ENCODE measurements around the gene RB1. TPM values are rescaled to one million over a fixed set of nuclear protein-coding genes. Genes with fewer than 3 reads are reported as not detected.

The RB1 gene
- total and polyA plus RNA-seq, 2 experiments from 2014 or later = 19.5 to 22.3 TPM

GRCh38 chr13:48457578-48458242 is 154.2 kb downstream of the RB1 start (continued):
- TF ChIP-seq, protein P1, sequence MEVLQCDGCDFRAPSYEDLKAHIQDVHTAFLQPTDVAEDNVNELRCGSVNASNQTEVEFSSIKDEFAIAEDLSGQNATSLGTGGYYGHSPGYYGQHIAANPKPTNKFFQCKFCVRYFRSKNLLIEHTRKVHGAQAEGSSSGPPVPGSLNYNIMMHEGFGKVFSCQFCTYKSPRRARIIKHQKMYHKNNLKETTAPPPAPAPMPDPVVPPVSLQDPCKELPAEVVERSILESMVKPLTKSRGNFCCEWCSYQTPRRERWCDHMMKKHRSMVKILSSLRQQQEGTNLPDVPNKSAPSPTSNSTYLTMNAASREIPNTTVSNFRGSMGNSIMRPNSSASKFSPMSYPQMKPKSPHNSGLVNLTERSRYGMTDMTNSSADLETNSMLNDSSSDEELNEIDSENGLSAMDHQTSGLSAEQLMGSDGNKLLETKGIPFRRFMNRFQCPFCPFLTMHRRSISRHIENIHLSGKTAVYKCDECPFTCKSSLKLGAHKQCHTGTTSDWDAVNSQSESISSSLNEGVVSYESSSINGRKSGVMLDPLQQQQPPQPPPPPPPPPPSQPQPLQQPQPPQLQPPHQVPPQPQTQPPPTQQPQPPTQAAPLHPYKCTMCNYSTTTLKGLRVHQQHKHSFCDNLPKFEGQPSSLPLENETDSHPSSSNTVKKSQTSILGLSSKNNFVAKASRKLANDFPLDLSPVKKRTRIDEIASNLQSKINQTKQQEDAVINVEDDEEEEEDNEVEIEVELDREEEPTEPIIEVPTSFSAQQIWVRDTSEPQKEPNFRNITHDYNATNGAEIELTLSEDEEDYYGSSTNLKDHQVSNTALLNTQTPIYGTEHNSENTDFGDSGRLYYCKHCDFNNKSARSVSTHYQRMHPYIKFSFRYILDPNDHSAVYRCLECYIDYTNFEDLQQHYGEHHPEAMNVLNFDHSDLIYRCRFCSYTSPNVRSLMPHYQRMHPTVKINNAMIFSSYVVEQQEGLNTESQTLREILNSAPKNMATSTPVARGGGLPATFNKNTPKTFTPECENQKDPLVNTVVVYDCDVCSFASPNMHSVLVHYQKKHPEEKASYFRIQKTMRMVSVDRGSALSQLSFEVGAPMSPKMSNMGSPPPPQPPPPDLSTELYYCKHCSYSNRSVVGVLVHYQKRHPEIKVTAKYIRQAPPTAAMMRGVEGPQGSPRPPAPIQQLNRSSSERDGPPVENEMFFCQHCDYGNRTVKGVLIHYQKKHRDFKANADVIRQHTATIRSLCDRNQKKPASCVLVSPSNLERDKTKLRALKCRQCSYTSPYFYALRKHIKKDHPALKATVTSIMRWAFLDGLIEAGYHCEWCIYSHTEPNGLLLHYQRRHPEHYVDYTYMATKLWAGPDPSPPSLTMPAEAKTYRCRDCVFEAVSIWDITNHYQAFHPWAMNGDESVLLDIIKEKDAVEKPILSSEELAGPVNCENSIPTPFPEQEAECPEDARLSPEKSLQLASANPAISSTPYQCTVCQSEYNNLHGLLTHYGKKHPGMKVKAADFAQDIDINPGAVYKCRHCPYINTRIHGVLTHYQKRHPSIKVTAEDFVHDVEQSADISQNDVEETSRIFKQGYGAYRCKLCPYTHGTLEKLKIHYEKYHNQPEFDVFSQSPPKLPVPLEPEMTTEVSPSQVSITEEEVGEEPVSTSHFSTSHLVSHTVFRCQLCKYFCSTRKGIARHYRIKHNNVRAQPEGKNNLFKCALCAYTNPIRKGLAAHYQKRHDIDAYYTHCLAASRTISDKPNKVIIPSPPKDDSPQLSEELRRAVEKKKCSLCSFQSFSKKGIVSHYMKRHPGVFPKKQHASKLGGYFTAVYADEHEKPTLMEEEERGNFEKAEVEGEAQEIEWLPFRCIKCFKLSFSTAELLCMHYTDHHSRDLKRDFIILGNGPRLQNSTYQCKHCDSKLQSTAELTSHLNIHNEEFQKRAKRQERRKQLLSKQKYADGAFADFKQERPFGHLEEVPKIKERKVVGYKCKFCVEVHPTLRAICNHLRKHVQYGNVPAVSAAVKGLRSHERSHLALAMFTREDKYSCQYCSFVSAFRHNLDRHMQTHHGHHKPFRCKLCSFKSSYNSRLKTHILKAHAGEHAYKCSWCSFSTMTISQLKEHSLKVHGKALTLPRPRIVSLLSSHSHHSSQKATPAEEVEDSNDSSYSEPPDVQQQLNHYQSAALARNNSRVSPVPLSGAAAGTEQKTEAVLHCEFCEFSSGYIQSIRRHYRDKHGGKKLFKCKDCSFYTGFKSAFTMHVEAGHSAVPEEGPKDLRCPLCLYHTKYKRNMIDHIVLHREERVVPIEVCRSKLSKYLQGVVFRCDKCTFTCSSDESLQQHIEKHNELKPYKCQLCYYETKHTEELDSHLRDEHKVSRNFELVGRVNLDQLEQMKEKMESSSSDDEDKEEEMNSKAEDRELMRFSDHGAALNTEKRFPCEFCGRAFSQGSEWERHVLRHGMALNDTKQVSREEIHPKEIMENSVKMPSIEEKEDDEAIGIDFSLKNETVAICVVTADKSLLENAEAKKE (CRISPR knock-in tag; IDR thresholded peaks at IDR 0.05) = no peak
- no peak for TF ChIP-seq NANOG (IDR thresholded peaks at IDR 0.05; ENCODE audit: borderline replicate concordance)
- no peak for TF ChIP-seq ZNF114 (CRISPR knock-in tag; IDR thresholded peaks at IDR 0.05)
- no peak for TF ChIP-seq ETS1 (IDR thresholded peaks at IDR 0.05)

DNA sequence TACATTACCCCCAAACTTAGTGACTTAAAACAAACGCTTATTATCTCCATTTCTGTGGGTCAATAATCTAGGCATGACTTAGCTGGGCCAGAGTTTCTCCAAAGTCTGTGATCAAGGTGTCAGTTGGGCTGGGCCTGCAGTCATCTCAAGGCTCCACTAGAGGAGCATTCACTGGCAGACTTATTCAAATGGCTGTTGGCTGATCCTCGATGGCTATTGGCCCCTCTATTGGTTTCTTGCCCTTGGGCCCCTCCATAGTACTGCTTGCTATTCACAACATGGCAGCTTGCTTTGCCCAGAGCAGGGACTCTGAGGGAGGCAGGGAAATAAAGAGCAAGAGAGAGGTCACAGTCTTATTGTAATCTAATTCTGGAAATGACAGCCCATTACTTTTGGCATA is 171.7 kb downstream of the RB1 start:
- no peak overlapping the region for H2AFZ ChIP-seq
- ATAC-seq (peak; percentile 72), DNase-seq (ENCODE audit: low spot score) (peak; percentile 18)
- H3K9me2 ChIP-seq (ENCODE audit: insufficient read depth) = peaks cover 7% of the 10 kb centered on the region; the same call in 1 of the 2 replicates
- TF ChIP-seq CTCF (conservative IDR thresholded peaks at IDR 0.05; ENCODE audit: low read depth in 2 of 2) (peak in 1 of 2 experiments; percentile 11; a peak in 1 of 4 replicates), ZNF114 (CRISPR knock-in tag; IDR thresholded peaks at IDR 0.05) (no peak)
- Mint-ChIP-seq H3K4me1 (no peaks in the 10 kb centered on the region), H3K9me3 (no peaks in the 10 kb centered on the region), H3K27ac (peak overlapping the region; percentile 14; the same call in 1 of the 2 replicates), H3K36me3 (ENCODE audit: low read depth) (peaks cover 3% of the 10 kb centered on the region; the same call in 1 of the 3 replicates), H3K27me3 (ENCODE audit: insufficient read depth, low read depth, poor library complexity) (no peaks in the 10 kb centered on the region), H3K4me3 (no peak overlapping the region)
- H3K4me3 ChIP-seq = no peak overlapping the region
- no peaks in the 10 kb centered on the region for H3K4me1 ChIP-seq (ENCODE audit: insufficient read depth)
- H3K36me3 ChIP-seq (ENCODE audit: insufficient read depth) = no peaks in the 10 kb centered on the region
- no peak overlapping the region for H3K4me2 ChIP-seq
- no peaks in the 10 kb centered on the region for H3K79me2 ChIP-seq (replicated peaks; ENCODE audit: insufficient read depth)
- no peaks in the 10 kb centered on the region for H3K27me3 ChIP-seq (ENCODE audit: insufficient read depth)
- no peaks in the 10 kb centered on the region for H3F3A ChIP-seq (replicated peaks; ENCODE audit: low read depth)
- 0 out of 2 replicates have a peak, but pooled peaks cover 6% of the 10 kb centered on the region for H4K20me1 ChIP-seq (replicated peaks; ENCODE audit: insufficient read depth)
- H3K27ac ChIP-seq (ENCODE audit: low read depth) = no peak overlapping the region

Data from GM23338 (cell line).